ENCODE measurements around the gene ECE1.
"Not testable (repeated sequence)": the region's sequence is repeated elsewhere in the genome, so short reads cannot be mapped to it uniquely, and the experiment has no call there.

The ECE1 gene

DNA sequence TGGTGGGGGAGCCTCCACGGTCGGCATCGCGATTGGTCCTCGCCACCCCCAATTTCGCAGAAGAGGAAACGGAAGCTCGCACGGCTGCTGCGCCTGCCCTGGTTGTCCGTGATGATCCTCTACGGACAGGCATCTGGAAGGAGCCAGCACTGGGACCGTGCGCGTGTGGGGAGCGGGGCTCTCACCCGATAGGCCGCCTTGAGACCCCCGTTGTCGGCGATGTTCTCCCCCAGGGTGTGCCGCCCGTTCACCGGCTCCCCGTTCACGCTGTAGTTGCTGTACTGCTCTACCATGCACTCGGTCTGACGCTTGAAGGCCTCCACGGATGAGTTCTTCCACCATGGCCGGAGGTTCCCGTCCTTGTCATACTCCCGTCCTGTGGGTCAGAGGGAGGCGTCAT is 65.2 kb downstream of the ECE1 start:
- DNase-seq (ENCODE audit: low read depth) = no peak

DNA sequence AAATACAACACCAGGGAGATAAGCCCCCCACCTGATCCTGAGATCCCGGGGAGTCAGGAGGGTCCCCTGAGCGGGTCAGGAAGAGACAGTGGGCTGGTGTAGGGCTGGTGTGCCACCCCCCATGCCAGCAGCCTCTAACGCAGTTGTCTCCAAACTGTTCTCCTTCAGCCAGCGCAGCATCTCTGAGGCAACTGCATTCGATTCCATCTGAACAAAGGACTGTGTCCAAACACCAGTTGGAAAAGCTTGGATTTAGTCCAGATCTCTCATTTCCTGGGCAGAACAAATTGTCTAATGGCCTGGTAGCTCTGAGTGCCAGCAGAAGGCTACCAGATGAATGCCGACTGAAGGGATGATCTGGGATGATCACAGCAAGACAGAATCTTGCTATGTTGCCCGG is 69.4 kb downstream of the ECE1 start:
- DNase-seq (ENCODE audit: low read depth) = no peak

DNA sequence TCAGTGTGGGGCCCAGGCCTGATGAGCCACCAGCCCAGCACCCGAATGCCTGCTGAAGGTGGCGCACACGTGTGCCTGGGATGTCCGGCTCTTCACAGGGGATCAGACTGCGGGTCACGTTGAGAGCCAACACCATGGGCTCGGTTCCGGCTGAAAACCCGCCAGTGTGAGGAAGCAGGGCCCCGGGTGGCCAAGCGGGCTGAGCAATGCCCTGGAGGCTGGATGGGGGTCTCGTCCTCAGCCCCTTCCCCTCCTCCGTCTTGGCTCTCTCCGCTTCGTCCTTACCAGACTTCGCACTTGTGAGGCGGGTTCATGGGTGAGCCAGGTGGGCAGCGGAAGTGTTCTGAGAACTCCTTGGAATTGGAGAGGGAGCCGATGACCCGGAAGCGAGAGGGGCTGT is 70.6 kb downstream of the ECE1 start:
- DNase-seq (ENCODE audit: low read depth) = no peak

DNA sequence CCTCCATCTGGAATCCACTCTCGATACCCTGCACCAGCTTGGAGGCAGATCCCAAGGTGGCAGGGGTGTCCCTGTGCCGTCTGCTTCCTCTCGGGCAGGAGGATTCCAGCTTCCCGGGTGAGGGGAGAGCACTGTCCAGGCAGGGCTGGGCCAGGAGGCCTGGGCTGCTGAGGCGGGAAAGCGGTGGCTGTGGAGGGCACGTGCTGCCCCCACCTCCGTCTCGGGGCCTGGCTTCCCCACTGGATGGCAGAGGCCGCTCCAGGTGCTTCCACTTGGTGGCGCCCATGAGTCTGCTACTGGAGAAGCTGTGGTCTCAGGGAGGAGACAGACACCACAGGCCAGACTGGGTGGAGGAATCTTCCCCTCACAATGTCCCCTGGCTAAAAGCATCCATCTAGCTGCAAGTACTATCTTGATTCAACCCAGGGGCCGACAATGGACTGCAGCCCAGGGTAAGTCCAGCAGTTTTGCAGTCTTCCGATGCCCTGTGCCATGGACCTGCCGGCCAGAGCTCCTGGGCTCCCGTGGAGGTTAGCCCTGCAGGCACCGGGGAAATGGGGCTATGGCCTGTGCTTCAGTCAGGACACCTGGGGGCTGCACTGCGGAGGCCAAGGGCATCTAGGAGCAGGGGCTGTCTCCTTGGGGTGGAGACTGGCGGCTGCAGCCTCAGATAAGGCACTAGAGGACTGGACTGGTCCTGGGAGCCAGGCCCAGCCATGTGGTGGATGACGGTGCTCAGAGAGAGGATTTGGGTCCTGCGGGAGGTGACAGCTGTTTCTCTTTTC is 72.3 kb downstream of the ECE1 start:
- no peak for DNase-seq (ENCODE audit: low read depth)

GRCh38 chr1:21216835-21217811 is 73.1 kb downstream of the ECE1 start:
- DNase-seq (ENCODE audit: low read depth) = no peak

- no peak for DNase-seq (ENCODE audit: low read depth)
Measured at GRCh38 chr1:21212126-21212525, 78.1 kb downstream of the ECE1 start.

- not testable (repeated sequence) for DNase-seq (ENCODE audit: low read depth)
Measured at GRCh38 chr1:21208137-21208700, 82.0 kb downstream of the ECE1 start.

- no peak for DNase-seq (ENCODE audit: low read depth)
Measured at GRCh38 chr1:21206117-21206516, 84.1 kb downstream of the ECE1 start.

DNA sequence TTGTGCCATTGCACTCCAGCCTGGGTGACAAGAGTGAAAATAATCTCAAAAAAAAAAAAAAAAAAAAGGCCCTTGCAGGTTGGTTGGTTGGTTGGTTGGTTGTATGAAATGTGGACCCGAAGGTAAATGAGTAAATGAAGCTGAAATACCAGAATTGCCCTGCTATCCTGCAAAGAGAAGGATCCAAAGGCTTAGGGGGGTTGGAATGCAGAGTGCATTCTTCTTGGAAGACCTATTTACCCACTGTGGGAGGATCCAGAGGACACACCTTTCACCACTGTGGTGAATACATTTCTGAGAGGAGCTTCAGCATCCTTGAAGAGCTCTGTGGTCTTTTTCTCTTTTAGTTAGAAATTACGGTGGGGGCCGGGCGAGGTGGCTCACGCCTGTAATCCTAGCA is 84.8 kb downstream of the ECE1 start:
- no peak for DNase-seq (ENCODE audit: low read depth)

DNA sequence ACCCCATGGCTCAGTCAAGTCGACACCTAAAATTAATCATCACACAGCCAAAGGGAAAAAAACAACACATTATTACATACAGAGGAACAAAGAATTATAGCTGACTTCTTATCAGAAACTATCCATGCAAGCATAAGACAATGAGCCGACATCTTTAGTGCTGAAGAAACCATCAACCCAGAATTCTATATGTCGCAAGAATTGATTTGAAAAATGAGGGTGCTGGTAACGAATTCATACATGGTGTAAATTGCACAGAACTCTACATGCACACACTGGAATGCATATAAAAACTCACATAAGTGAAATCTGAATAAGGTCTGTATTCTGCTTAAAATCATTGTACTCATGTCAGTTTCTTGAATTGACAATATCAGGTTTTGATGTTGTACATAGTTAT is 88.6 kb downstream of the ECE1 start:
- DNase-seq (ENCODE audit: low read depth) = no peak

DNA sequence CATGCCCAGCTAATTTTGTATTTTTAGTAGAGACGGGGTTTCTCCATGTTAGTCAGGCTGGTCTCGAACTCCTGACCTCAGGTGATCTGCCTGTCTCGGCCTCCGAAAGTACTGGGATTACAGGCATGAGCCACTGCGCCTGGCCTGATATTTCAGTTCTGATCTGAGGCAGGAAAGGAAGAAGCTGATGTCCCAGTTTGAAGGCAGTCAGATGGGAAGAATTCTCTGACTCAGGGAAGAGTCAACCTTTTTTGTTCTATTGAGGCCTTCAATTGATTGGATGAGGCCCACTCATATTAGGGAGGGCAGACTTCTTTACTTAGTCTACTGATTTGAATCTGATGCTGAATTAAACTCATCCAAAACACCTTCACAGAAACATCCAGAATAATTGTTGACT is 89.0 kb downstream of the ECE1 start:
- not testable (repeated sequence) for DNase-seq (ENCODE audit: low read depth)

- DNase-seq (ENCODE audit: low read depth) = no peak
Measured at GRCh38 chr1:21200767-21201166, 89.5 kb downstream of the ECE1 start.

- DNase-seq (ENCODE audit: low read depth) = no peak
Measured at GRCh38 chr1:21198929-21199328, 91.3 kb downstream of the ECE1 start.

- DNase-seq (ENCODE audit: low read depth) = no peak
Measured at GRCh38 chr1:21192871-21193270, 97.4 kb downstream of the ECE1 start.

GRCh38 chr1:21192284-21192683 is 98.0 kb downstream of the ECE1 start:
- DNase-seq (ENCODE audit: low read depth) = no peak

GRCh38 chr1:21190771-21191170 is 99.5 kb downstream of the ECE1 start:
- DNase-seq (ENCODE audit: low read depth) = not testable (repeated sequence)

- no peak for DNase-seq (ENCODE audit: low read depth)
Measured at GRCh38 chr1:21189906-21190500, 100.3 kb downstream of the ECE1 start.

GRCh38 chr1:21189421-21189820 is 100.8 kb downstream of the ECE1 start:
- DNase-seq (ENCODE audit: low read depth) = no peak

GRCh38 chr1:21188235-21188634 is 102.0 kb downstream of the ECE1 start:
- no peak for DNase-seq (ENCODE audit: low read depth)

DNA sequence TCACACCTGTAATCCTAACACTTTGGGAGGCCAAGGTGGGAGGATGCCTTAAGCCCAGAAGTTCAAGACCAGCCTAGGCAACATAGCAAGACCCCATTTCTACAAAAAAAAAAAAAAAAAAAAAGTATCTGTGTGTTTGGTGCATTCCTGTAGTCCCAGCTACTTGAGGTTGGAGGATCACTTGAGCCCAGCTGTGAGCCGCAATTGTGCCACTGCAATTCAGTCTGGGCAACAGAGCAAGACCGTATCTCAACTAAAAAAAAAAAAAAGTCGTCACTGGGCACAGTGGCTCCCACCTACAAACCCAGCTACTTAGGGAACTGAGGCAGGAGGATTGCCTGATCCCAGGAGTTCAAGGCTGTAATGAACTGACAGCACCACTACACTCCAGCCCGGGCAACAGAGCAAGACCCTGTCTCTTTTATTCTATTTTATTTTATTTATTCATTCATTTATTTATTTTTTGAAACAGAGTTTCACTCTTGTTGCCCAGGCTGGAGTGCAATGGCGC is 105.0 kb downstream of the ECE1 start:
- no peak for DNase-seq (ENCODE audit: low read depth)

- no peak for DNase-seq (ENCODE audit: low read depth)
Measured at GRCh38 chr1:21184276-21184675, 106.0 kb downstream of the ECE1 start.

DNA sequence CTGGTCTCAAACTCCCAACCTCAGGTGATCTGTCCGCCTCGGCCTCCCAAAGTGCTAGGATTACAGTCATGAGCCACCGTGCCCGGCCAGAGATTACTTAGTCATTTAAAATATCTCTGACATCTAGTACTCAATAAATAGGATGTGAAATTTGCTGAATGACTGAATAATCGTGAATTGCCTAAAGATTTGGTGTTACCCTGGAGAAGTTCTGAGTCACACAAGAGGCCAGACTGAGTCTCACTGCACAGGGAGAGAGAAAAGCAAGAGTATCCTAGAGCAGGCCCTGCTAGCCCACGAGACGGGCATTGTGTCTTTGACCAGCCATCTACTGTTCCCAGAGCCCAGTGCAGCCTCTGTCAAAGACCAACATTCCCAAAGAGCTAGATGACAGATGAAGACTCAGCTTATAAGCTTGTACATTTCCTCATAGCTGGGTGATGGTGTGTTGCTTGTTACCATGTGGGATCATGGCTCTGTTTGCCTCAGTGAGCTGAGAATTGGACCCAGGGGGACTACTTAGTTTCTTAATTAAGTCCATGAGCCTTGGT is 108.0 kb downstream of the ECE1 start:
- no peak for DNase-seq (ENCODE audit: low read depth)
